ENCODE measurements around the gene TNFRSF1A. TPM values are rescaled to one million over a fixed set of nuclear protein-coding genes. Genes with fewer than 3 reads are reported as not detected.
A peak's percentile ranks its signal among the peaks of the same experiment; 100 is the strongest.

The TNFRSF1A gene
- total RNA-seq, 1 donor from 2014 or later: 127 TPM

- peak overlapping the region; percentile 32 for H3K27ac Mint-ChIP-seq (ENCODE audit: unreplicated experiment)
- H3K4me3 Mint-ChIP-seq (ENCODE audit: unreplicated experiment): no peak overlapping the region
- no peak for DNase-seq (ENCODE audit: low spot score)
- peaks cover 32% of the 10 kb centered on the region for H3K4me1 Mint-ChIP-seq (ENCODE audit: low read depth)
- H3K27me3 Mint-ChIP-seq (ENCODE audit: low read depth): no peaks in the 10 kb centered on the region
- H3K36me3 Mint-ChIP-seq (ENCODE audit: low read depth): peaks cover 2% of the 10 kb centered on the region
- no peak for TF ChIP-seq CTCF (IDR thresholded peaks at IDR 0.05)
- H3K9me3 Mint-ChIP-seq (ENCODE audit: low read depth): no peaks in the 10 kb centered on the region
These were observed 18.2 kb upstream of the TNFRSF1A start for GRCh38 chr12:6360080-6360571.

GRCh38 chr12:6358881-6359280 is 17.0 kb upstream of the TNFRSF1A start:
- peak overlapping the region; percentile 59 for H3K27ac Mint-ChIP-seq (ENCODE audit: unreplicated experiment)
- no peak for DNase-seq (ENCODE audit: low spot score)
- peaks cover 35% of the 10 kb centered on the region for H3K4me1 Mint-ChIP-seq (ENCODE audit: low read depth)
- H3K4me3 Mint-ChIP-seq (ENCODE audit: unreplicated experiment): no peak overlapping the region
- no peak for TF ChIP-seq CTCF (IDR thresholded peaks at IDR 0.05)
- no peaks in the 10 kb centered on the region for H3K9me3 Mint-ChIP-seq (ENCODE audit: low read depth)
- peaks cover 2% of the 10 kb centered on the region for H3K36me3 Mint-ChIP-seq (ENCODE audit: low read depth)
- H3K27me3 Mint-ChIP-seq (ENCODE audit: low read depth): no peaks in the 10 kb centered on the region

- Mint-ChIP-seq H3K4me1 (ENCODE audit: low read depth) (peaks cover 35% of the 10 kb centered on the region), H3K27me3 (ENCODE audit: low read depth) (no peaks in the 10 kb centered on the region), H3K27ac (ENCODE audit: unreplicated experiment) (no peak overlapping the region), H3K36me3 (ENCODE audit: low read depth) (peaks cover 2% of the 10 kb centered on the region), H3K9me3 (ENCODE audit: low read depth) (no peaks in the 10 kb centered on the region), H3K4me3 (ENCODE audit: unreplicated experiment) (no peak overlapping the region)
- no peak for DNase-seq (ENCODE audit: low spot score)
- no peak for TF ChIP-seq CTCF (IDR thresholded peaks at IDR 0.05)
These were observed 14.5 kb upstream of the TNFRSF1A start for GRCh38 chr12:6356374-6356820.

GRCh38 chr12:6355491-6356373 is 13.9 kb upstream of the TNFRSF1A start:
- Mint-ChIP-seq H3K4me3 (ENCODE audit: unreplicated experiment) (no peak overlapping the region), H3K36me3 (ENCODE audit: low read depth) (peaks cover 2% of the 10 kb centered on the region), H3K9me3 (ENCODE audit: low read depth) (no peaks in the 10 kb centered on the region), H3K27ac (ENCODE audit: unreplicated experiment) (no peak overlapping the region), H3K4me1 (ENCODE audit: low read depth) (peaks cover 28% of the 10 kb centered on the region), H3K27me3 (ENCODE audit: low read depth) (no peaks in the 10 kb centered on the region)
- no peak for DNase-seq (ENCODE audit: low spot score)
- TF ChIP-seq CTCF (IDR thresholded peaks at IDR 0.05): no peak

GRCh38 chr12:6354495-6355393 is 12.9 kb upstream of the TNFRSF1A start:
- Mint-ChIP-seq H3K9me3 (ENCODE audit: low read depth) (no peaks in the 10 kb centered on the region), H3K27ac (ENCODE audit: unreplicated experiment) (no peak overlapping the region), H3K27me3 (ENCODE audit: low read depth) (no peaks in the 10 kb centered on the region), H3K36me3 (ENCODE audit: low read depth) (no peaks in the 10 kb centered on the region), H3K4me1 (ENCODE audit: low read depth) (peaks cover 24% of the 10 kb centered on the region), H3K4me3 (ENCODE audit: unreplicated experiment) (no peak overlapping the region)
- no peak for TF ChIP-seq CTCF (IDR thresholded peaks at IDR 0.05)
- DNase-seq (ENCODE audit: low spot score): no peak
